ENCODE results near the gene RPS14.

GRCh38 chr5:150461231-150461630, 11.7 kb upstream of the RPS14 start:
- no peak for TF ChIP-seq POLR2A (IDR thresholded peaks at IDR 0.05; ENCODE audit: extremely low read depth, insufficient read length)
- no peak for TF ChIP-seq CTCF (IDR thresholded peaks at IDR 0.05; ENCODE audit: low read depth, low read length)
- TF ChIP-seq MAX (IDR thresholded peaks at IDR 0.05; ENCODE audit: low read depth, low read length): no peak
- TF ChIP-seq MYC (IDR thresholded peaks at IDR 0.05; ENCODE audit: low read depth, low read length): no peak

Measured in NB4 (cell line).